Measurements from ENCODE around the gene TMEM92. TPM values are rescaled to one million over a fixed set of nuclear protein-coding genes. Genes with fewer than 3 reads are reported as not detected.

TMEM92 gene
- total RNA-seq, 1 donor = 0.09 TPM

GRCh38 chr17:50265690-50266315, 8.5 kb upstream of the TMEM92 start:
- DNase-seq (ENCODE audit: low read depth) = peak; percentile 31
- TF ChIP-seq CTCF (IDR thresholded peaks at IDR 0.05; ENCODE audit: insufficient read depth, low read length) = no peak
- peak overlapping the region; percentile 55 for H3K4me3 ChIP-seq (ENCODE audit: low read depth, low read length)

- peak overlapping the region; percentile 55 for H3K4me3 ChIP-seq (ENCODE audit: low read depth, low read length)
- peak; percentile 40 for TF ChIP-seq CTCF (IDR thresholded peaks at IDR 0.05; ENCODE audit: insufficient read depth, low read length)
- peak; percentile 89 for DNase-seq (ENCODE audit: low read depth)
Measured at GRCh38 chr17:50266384-50267073, 7.7 kb upstream of the TMEM92 start.

GRCh38 chr17:50267074-50267841, 7.0 kb upstream of the TMEM92 start:
- no peak for TF ChIP-seq CTCF (IDR thresholded peaks at IDR 0.05; ENCODE audit: insufficient read depth, low read length)
- DNase-seq (ENCODE audit: low read depth) = peak; percentile 55

GRCh38 chr17:50268026-50268425, 6.2 kb upstream of the TMEM92 start:
- H3K4me3 ChIP-seq (ENCODE audit: low read depth, low read length) = no peak overlapping the region
- no peak for DNase-seq (ENCODE audit: low read depth)
- TF ChIP-seq CTCF (IDR thresholded peaks at IDR 0.05; ENCODE audit: insufficient read depth, low read length) = no peak

More at GRCh38 chr17:50267074-50267841, 7.0 kb upstream of the TMEM92 start:
- peak overlapping the region; percentile 55 for H3K4me3 ChIP-seq (ENCODE audit: low read depth, low read length)

- TF ChIP-seq CTCF (IDR thresholded peaks at IDR 0.05; ENCODE audit: insufficient read depth, low read length) = no peak
- DNase-seq (ENCODE audit: low read depth) = no peak
- H3K4me3 ChIP-seq (ENCODE audit: low read depth, low read length) = no peak overlapping the region
Measured at GRCh38 chr17:50268743-50269275, 5.5 kb upstream of the TMEM92 start.

- H3K4me3 ChIP-seq (ENCODE audit: low read depth, low read length) = peak overlapping the region; percentile 44
- DNase-seq (ENCODE audit: low read depth) = peak; percentile 88
- TF ChIP-seq CTCF (IDR thresholded peaks at IDR 0.05; ENCODE audit: insufficient read depth, low read length) = peak; percentile 89
Measured at GRCh38 chr17:50269477-50270434, 4.5 kb upstream of the TMEM92 start.

Data from fibroblast of the aortic adventitia (primary cell).